NB4 (cell line): ENCODE measurements around the gene GTF2F1.
A peak's percentile ranks its signal among the peaks of the same experiment; 100 is the strongest.

ENCODE experiments used
- DNase-seq: peaks from one replicate; pipeline ENCODE4 v3.0.0; 2010; ENCODE audit warnings: low read depth
- H3K4me3 ChIP-seq: one replicate; pipeline ENCODE4 v1.5.1; 2011; ENCODE audit warnings: mild to moderate bottlenecking, low read depth, low read length, moderate library complexity
- MYC ChIP-seq: IDR thresholded peaks from 2 replicates; pipeline ENCODE4 v1.6.1; 2011; ENCODE audit warnings: low read depth, low read length
- POLR2A ChIP-seq: IDR thresholded peaks from 2 replicates; pipeline ENCODE4 v1.6.1; 2011; ENCODE audit warnings: mild to moderate bottlenecking; ENCODE audit not compliant: insufficient read length; ENCODE audit errors: extremely low read depth
- TF ChIP-seq, protein P1 (sequence below): IDR thresholded peaks from 2 replicates; pipeline ENCODE4 v1.6.1; 2011; ENCODE audit warnings: low read depth, low read length
- TF ChIP-seq, protein P2 (sequence below): IDR thresholded peaks from one replicate; pipeline ENCODE4 v1.5.1; 2012; ENCODE audit warnings: low read depth, low read length

GTF2F1 gene

DNA sequence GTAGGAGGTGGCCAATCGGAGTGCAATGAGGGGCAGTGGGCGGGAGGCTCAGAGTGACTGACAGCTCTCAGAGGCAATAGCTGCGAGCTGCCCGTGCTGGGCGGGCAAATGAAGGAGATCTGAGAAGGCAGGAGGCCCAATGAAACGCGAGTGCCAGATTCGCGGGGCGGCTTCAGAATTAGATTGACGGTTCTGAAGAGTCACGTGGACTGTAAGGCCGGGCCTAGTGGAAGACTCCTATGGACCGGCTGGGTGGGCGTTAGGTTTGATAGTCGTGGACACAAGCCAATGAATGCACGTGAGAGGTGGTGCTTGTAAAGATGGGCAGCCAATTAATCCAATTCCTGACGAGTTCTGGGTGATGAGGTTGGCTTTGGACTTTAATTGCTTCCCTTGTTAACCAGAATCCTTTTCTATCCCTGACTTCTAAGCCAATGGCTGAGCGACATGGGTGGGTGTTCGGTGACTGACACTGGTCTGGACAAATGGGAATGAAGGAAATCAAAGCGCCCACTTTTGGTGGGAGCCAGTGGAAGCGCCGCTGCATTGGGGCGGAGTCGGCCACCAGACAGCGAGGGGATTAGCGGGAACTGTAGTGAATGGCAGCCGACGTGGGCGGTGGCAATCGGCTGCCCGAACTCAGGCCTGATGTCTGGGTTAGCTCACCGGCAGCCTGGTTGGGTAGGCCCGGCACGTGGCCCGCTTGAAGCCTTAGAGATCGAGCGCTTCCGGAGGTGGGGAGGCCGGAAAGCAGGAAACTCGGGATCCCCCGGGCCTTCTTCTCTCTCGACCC, 32.2 kb upstream of the GTF2F1 start:
- no peak overlapping the region for H3K4me3 ChIP-seq
- peak; percentile 99 for DNase-seq
- TF ChIP-seq MYC (peak; percentile 67), POLR2A (no peak)
- TF ChIP-seq, protein P1, sequence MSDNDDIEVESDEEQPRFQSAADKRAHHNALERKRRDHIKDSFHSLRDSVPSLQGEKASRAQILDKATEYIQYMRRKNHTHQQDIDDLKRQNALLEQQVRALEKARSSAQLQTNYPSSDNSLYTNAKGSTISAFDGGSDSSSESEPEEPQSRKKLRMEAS: peak; percentile 99
- TF ChIP-seq, protein P2, sequence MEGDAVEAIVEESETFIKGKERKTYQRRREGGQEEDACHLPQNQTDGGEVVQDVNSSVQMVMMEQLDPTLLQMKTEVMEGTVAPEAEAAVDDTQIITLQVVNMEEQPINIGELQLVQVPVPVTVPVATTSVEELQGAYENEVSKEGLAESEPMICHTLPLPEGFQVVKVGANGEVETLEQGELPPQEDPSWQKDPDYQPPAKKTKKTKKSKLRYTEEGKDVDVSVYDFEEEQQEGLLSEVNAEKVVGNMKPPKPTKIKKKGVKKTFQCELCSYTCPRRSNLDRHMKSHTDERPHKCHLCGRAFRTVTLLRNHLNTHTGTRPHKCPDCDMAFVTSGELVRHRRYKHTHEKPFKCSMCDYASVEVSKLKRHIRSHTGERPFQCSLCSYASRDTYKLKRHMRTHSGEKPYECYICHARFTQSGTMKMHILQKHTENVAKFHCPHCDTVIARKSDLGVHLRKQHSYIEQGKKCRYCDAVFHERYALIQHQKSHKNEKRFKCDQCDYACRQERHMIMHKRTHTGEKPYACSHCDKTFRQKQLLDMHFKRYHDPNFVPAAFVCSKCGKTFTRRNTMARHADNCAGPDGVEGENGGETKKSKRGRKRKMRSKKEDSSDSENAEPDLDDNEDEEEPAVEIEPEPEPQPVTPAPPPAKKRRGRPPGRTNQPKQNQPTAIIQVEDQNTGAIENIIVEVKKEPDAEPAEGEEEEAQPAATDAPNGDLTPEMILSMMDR: no peak

DNA sequence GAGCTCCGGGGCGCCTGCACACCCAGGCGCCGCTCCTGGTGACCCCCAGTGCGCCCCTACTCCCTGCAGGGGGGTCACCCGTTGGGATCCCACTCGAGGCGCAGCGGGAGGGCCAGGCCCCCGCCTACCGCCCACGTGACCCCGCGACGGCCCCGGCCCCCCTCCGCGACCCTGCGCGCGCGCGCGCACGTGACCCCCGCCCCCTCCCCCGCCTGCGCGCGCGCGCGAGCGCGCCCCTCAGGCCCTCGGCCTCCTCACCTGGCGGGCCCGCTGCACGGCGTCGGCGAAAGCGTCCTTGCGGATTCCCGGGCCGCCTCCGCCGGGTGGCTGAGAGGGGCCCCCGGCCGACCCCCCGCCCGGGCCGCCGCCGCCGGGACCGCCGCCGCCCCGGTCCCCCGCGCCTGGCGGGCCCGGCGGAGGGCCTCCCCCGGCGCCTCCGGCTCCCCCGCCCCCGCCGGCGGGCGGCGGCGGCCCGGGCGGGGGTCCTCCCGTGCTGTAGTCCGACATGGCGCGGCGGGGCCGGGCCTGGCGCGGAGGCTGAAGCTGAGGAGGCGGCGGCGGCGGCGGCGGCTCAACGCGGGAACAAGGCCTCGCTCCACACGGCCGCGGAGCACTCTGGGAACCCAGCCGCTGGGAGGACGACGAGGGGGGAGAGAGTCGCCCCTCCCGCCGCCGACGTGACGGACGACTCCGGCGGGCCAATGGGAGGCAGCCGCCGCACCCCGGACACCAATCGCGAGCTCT, 31.4 kb upstream of the GTF2F1 start, which contains the start of gene KHSRP:
Gene KHSRP, minus strand, starts transcription at position 617 of the 744 bp plus-strand sequence. Its CDS starts 110 bp downstream, at position 507.
- DNase-seq: peak; percentile 30
- TF ChIP-seq POLR2A (peak; percentile 63), MYC (no peak)
- TF ChIP-seq, protein P1: 0 out of 2 replicates have a peak, but pooled peaks have one; percentile 42
- TF ChIP-seq, protein P2: no peak
- H3K4me3 ChIP-seq: peak within 1 kb of the TSS; percentile 90

DNA sequence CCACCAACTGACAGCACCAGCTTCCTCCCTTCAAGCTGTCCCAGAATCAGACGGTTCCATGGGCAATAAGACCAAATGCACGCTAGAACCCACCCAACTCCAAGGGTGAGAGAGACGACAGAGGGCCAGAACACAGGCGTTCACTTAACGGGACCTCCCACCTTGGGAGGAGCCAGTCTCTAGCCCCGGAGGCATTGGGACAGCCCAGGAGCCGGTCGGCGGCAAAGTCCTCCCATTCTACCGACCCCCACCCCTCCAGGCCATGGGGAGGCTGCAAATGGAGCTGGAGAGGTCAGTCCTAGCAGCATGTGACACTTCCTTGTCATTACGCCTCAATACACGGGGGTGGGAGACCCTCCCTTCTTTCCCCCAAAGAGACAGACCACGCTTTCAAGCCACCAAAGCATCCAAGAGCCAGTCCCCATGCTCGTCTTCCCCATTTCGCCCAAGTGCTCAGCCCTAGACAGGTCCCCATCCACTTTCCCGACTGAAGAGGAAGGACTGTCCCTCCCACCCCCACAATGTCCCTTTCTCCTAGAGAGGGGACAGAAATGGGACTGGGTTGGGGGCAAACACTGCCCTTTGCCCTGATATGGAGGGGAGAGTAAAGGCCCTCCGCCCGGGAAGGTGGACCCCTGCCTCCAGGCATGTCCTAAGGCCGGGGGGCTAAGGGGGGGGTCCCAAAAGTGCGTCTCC, 30.7 kb upstream of the GTF2F1 start:
- peak; percentile 57 for DNase-seq
- TF ChIP-seq, protein P2: no peak
- TF ChIP-seq POLR2A: no peak

DNA sequence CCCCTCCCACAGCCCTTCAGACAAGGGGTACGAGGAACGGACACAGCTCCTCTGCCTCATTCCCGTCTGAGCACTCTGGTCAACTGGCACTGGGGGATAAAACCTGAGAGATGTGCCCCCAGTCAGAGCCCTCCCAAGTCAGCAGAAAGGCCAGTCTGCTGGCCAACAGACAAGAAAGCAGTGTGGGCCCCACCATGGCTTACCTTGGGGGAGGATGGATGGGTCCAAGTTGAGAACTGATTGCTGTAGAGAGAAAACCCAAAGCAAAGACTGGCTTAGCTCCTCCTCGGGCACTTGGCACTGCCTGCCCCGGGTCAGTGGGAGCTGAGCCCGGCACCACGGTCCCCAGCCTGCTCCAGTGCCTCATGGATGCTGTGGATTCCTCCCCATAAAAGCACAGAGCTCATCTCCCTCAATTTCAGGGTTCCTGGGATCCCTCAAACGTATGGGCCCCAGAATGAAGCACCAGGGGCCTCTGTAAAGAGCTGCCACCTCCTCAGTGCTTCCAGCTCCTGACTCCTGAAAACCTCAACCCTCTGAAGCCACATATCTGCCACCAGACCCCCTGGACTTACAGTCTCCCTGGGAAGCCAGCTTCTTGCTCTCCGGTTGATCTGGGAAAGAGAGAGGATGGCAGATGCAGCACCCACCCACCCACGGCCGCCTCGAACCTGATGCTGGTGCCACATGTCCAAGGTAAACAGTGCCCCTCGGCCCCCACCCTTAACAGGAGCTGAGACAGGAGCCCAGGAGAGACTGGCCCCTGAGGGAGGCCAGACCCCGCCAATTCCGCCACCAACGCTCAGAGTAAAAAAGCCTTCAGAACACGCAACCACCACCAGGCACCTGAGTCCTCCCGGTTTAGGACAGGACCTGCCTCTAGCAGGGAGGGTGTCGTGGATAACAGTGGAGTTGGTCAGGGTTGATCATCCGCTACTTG, 28.4 kb upstream of the GTF2F1 start:
- TF ChIP-seq, protein P2: no peak
- no peak for TF ChIP-seq POLR2A
- TF ChIP-seq MYC: no peak
- TF ChIP-seq, protein P1: no peak
- H3K4me3 ChIP-seq: peak overlapping the region; percentile 90
- DNase-seq: no peak

More for the DNA sequence above, 30.7 kb upstream of the GTF2F1 start:
- H3K4me3 ChIP-seq: peak overlapping the region; percentile 90

DNA sequence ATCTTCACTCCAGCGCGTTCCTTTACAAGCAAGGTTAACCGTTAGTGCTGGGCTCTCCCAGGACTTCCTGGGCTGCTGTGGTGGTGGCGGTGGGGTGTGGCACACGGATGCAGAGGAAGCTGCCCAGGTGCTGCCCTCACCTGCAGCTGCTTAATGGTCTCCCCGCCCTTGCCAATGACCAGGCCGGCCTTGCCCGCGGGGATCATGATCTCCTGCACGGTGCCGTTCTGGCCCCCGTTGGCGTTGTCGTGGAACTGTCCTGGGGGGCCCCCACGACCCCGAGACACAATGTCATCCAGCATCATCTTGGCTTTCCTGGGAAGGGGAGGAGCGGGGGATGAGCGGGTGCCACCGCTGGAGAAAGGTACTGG, 25.6 kb upstream of the GTF2F1 start:
- TF ChIP-seq POLR2A (no peak), MYC (no peak)
- TF ChIP-seq, protein P1: no peak
- TF ChIP-seq, protein P2: no peak
- H3K4me3 ChIP-seq: no peak overlapping the region
- no peak for DNase-seq
